ENCODE measurements around the gene RTN4RL2. TPM values are rescaled to one million over a fixed set of nuclear protein-coding genes. Genes with fewer than 3 reads are reported as not detected.
A peak's percentile ranks its signal among the peaks of the same experiment; 100 is the strongest.

Gene RTN4RL2
- total and polyA plus RNA-seq, 10 of the 15 experiments (the other 5 are each of a cell fraction or from before 2014, with no cell fraction given): 0.14 to 1.1 (median 0.52) TPM; not detected in 4

DNA sequence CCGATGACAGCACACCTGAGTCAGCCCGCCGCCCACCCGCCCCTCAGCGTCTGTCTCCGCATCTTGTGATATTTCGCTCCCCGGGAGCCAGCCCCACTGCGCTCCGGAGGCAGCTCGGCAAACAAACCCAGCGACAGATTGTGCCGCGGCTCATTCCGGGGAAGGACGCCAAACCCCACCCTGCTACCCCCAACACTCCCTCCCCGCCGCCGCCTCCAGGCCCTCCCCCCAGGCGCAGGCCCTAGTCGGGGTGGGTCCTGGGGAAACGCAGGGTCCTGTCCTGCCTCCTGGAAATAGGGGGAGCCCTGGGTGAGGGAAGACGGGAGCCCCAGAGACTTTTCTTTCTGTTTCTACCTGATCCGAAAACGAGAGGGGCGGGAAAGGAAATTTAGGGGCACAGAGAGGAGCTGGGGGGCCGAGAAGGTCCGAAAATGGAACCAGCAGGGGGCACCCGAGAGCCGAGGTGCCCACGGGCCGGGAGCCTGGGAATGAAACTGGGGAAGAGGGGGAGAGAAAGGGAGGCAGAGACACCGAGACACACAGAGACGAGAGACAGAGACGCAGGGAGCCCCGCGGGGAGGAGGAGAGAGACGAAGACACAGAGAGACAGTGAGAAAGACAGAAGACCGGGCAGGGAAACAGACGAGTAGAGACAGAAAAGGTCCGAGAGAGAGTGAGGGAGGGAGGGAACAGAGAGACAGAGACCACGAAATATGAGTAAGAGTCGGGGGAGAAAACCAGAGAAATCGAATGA is 1.7 kb upstream of the RTN4RL2 start:
- H3K9me3 ChIP-seq (replicated peaks; ENCODE audit: control insufficient read depth, insufficient read depth, low read length): no peaks in the 10 kb centered on the region
- no peak overlapping the region; the same call in 1 of the 2 replicates for H3K9ac ChIP-seq (ENCODE audit: control insufficient read depth, insufficient read depth, low read length)
- no peak for FAIRE-seq
- peak; percentile 49 for ATAC-seq
- H3K4me1 ChIP-seq (ENCODE audit: control insufficient read depth, insufficient read depth, low read length): peaks cover 20% of the 10 kb centered on the region
- in situ Hi-C loops (cut with MboI) (no loop called here), intact Hi-C loops (cut with micrococcal nuclease; ENCODE audit: unreplicated experiment) (no loop called here)
- BruUV-seq (replicated peaks): no TSS peak
- ChIA-PET SMC1A (ENCODE audit: uncharacterized antibody, unreplicated experiment) (interaction anchor here (0.7 to 5.1 kb wide), 20 partner anchors 14 to 184 kb away, joined by 3 to 95 read pairs (median 6); partner anchors contain the start of genes SLC43A1, TIMM10 and UBE2L6), CTCF (interaction anchor here (0.6 to 9.4 kb wide), 45 partner anchors 7 to 1296 kb away, joined by 3 to 321 read pairs (median 5); partner anchors contain the start of genes CLP1, SLC43A1, SSRP1 and TIMM10), POLR2A (interaction anchor here (0.6 to 1.2 kb wide), 5 partner anchors 22 to 131 kb away, joined by 3 to 5 read pairs (median 4); no protein-coding TSS in a partner anchor), RAD21 (ENCODE audit: unreplicated experiment) (interaction anchor here (0.6 to 3.8 kb wide), 28 partner anchors 10 to 343 kb away, joined by 3 to 79 read pairs (median 6); partner anchors contain the start of gene SLC43A1)
- peaks cover 5 to 10% of the 10 kb centered on the region in 2 experiments for H3K27me3 ChIP-seq (replicated peaks in 1 of 2; ENCODE audit: control insufficient read depth in 2 of 2, insufficient read depth in 2 of 2, low read length in 1 of 2)
- 0% methylated on average over 28 of the region's 44 CpGs for WGBS (ENCODE audit: insufficient coverage, insufficient replicate concordance, low lambda C conversion rate, missing lambda C conversion rate)
- peak overlapping the region; percentile 69 for H2AFZ ChIP-seq (ENCODE audit: control insufficient read depth, low read depth, low read length)
- 0 out of 2 replicates have a peak, but pooled peaks cover 2% of the 10 kb centered on the region for H4K20me1 ChIP-seq (ENCODE audit: control insufficient read depth, insufficient read depth)
- peak overlapping the region; percentile 79 for H3K4me3 ChIP-seq
- peak overlapping the region; percentile 92 for H3K4me2 ChIP-seq (ENCODE audit: control insufficient read depth, insufficient read depth)
- no peak overlapping the region for H3K27ac ChIP-seq (ENCODE audit: control insufficient read depth, insufficient read depth)
- no peak for DNase-seq (ENCODE audit: low read depth, low spot score)
- no peaks in the 10 kb centered on the region for H3K36me3 ChIP-seq (ENCODE audit: control insufficient read depth in 2 of 2, insufficient read depth in 2 of 2, low read length in 1 of 2)
- H3K79me2 ChIP-seq (ENCODE audit: control insufficient read depth, insufficient read depth, low read length): no peaks in the 10 kb centered on the region
- TF ChIP-seq EZH2 (IDR thresholded peaks at IDR 0.05; ENCODE audit: borderline replicate concordance, control insufficient read depth, low read depth, low read length): no peak
- TF ChIP-seq RELA (IDR thresholded peaks at IDR 0.05; ENCODE audit: borderline replicate concordance, partially characterized antibody): no peak
- TF ChIP-seq YY1 (IDR thresholded peaks at IDR 0.05; ENCODE audit: low read depth, low read length): no peak
- TF ChIP-seq JUNB (IDR thresholded peaks at IDR 0.05): no peak
- TF ChIP-seq NBN (IDR thresholded peaks at IDR 0.05): peak; percentile 74; the same call in 1 of the 2 replicates
- TF ChIP-seq, protein P1, sequence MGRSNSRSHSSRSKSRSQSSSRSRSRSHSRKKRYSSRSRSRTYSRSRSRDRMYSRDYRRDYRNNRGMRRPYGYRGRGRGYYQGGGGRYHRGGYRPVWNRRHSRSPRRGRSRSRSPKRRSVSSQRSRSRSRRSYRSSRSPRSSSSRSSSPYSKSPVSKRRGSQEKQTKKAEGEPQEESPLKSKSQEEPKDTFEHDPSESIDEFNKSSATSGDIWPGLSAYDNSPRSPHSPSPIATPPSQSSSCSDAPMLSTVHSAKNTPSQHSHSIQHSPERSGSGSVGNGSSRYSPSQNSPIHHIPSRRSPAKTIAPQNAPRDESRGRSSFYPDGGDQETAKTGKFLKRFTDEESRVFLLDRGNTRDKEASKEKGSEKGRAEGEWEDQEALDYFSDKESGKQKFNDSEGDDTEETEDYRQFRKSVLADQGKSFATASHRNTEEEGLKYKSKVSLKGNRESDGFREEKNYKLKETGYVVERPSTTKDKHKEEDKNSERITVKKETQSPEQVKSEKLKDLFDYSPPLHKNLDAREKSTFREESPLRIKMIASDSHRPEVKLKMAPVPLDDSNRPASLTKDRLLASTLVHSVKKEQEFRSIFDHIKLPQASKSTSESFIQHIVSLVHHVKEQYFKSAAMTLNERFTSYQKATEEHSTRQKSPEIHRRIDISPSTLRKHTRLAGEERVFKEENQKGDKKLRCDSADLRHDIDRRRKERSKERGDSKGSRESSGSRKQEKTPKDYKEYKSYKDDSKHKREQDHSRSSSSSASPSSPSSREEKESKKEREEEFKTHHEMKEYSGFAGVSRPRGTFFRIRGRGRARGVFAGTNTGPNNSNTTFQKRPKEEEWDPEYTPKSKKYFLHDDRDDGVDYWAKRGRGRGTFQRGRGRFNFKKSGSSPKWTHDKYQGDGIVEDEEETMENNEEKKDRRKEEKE (IDR thresholded peaks at IDR 0.05): no peak
- TF ChIP-seq, protein P2, sequence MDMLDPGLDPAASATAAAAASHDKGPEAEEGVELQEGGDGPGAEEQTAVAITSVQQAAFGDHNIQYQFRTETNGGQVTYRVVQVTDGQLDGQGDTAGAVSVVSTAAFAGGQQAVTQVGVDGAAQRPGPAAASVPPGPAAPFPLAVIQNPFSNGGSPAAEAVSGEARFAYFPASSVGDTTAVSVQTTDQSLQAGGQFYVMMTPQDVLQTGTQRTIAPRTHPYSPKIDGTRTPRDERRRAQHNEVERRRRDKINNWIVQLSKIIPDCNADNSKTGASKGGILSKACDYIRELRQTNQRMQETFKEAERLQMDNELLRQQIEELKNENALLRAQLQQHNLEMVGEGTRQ (IDR thresholded peaks at IDR 0.05; ENCODE audit: borderline replicate concordance, low read depth, low read length): no peak
- peak; percentile 46 for TF ChIP-seq EED (IDR thresholded peaks at IDR 0.05; ENCODE audit: low read depth)
- TF ChIP-seq ZNF384 (IDR thresholded peaks at IDR 0.05; ENCODE audit: borderline replicate concordance, low read depth, low read length): no peak
- no peak for TF ChIP-seq HDAC6 (IDR thresholded peaks at IDR 0.05; ENCODE audit: unreplicated experiment)
- TF ChIP-seq, protein P3, sequence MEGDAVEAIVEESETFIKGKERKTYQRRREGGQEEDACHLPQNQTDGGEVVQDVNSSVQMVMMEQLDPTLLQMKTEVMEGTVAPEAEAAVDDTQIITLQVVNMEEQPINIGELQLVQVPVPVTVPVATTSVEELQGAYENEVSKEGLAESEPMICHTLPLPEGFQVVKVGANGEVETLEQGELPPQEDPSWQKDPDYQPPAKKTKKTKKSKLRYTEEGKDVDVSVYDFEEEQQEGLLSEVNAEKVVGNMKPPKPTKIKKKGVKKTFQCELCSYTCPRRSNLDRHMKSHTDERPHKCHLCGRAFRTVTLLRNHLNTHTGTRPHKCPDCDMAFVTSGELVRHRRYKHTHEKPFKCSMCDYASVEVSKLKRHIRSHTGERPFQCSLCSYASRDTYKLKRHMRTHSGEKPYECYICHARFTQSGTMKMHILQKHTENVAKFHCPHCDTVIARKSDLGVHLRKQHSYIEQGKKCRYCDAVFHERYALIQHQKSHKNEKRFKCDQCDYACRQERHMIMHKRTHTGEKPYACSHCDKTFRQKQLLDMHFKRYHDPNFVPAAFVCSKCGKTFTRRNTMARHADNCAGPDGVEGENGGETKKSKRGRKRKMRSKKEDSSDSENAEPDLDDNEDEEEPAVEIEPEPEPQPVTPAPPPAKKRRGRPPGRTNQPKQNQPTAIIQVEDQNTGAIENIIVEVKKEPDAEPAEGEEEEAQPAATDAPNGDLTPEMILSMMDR (IDR thresholded peaks at IDR 0.05 in 2 of 3, conservative IDR thresholded peaks at IDR 0.05 in 1 of 3; ENCODE audit: control insufficient read depth in 2 of 3, extremely low read depth in 1 of 3, insufficient read depth in 1 of 3, low read depth in 3 of 3, low read length in 3 of 3): peak; percentile 76 to 83 (median 83)
- TF ChIP-seq TARDBP (IDR thresholded peaks at IDR 0.05; ENCODE audit: borderline replicate concordance): no peak
- TF ChIP-seq POU2F2 (IDR thresholded peaks at IDR 0.05; ENCODE audit: borderline replicate concordance, low read depth, low read length): no peak
- TF ChIP-seq, protein P4, sequence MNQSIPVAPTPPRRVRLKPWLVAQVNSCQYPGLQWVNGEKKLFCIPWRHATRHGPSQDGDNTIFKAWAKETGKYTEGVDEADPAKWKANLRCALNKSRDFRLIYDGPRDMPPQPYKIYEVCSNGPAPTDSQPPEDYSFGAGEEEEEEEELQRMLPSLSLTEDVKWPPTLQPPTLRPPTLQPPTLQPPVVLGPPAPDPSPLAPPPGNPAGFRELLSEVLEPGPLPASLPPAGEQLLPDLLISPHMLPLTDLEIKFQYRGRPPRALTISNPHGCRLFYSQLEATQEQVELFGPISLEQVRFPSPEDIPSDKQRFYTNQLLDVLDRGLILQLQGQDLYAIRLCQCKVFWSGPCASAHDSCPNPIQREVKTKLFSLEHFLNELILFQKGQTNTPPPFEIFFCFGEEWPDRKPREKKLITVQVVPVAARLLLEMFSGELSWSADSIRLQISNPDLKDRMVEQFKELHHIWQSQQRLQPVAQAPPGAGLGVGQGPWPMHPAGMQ (IDR thresholded peaks at IDR 0.05; ENCODE audit: borderline replicate concordance): no peak
- TF ChIP-seq CBX5 (IDR thresholded peaks at IDR 0.05; ENCODE audit: low read depth): no peak
- no peak for TF ChIP-seq NR2C1 (IDR thresholded peaks at IDR 0.05)

Data from GM12878 (cell line).